ENCODE results near the gene FAM200B. TPM values are rescaled to one million over a fixed set of nuclear protein-coding genes. Genes with fewer than 3 reads are reported as not detected.

Gene FAM200B
- polyA plus RNA-seq, 2 of the 4 experiments (the other 2 are of a cell fraction): 40.8 to 41.6 TPM

DNA sequence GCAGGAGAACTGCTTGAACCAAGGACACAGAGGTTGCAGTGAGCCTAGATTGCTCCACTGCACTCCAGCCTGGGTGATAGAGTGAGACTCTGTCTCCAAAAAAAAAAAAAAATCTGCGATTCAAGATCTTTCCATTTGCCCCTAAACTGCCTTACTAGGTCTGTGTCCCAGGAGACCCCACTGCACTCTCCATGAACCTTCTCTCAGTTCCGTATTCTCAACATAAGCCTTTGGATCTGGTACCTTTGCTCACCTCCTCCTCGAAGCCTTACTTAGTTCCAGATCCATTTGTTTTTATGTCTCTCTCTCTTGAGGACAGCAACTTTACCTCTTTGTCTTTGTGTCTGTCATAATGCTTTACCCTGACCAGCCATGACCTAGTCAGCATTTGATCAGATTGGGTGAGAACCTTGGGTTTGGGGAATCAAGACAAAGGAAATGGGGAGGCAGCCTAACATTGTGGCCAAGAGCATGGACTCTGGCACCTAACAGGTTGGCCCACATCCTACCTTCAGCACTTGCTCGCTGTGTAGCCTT, 55.0 kb downstream of the FAM200B start:
- ChIA-PET POLR2A (no interaction called here), CTCF (no interaction called here)
- Histone ChIP-seq H3K4me1 (no peaks in the 10 kb centered on the region), H3K4me3 (no peak overlapping the region), H3K9me3 (peaks cover 3% of the 10 kb centered on the region; the same call in 1 of the 3 replicates), H3K4me2 (no peak overlapping the region), H3K27ac (no peak overlapping the region)
- ATAC-seq (no peak), DNase-seq (ENCODE audit: low read depth in 1 of 2, low spot score in 1 of 2) (no peak), FAIRE-seq (no peak)
- WGBS (ENCODE audit: missing lambda C conversion rate): 81% methylated on average over 4 of the region's 4 CpGs
- TF ChIP-seq NFE2L2 (conservative IDR thresholded peaks at IDR 0.05; ENCODE audit: low read length) (no peak), CBX8 (IDR thresholded peaks at IDR 0.05) (no peak), RAD21 (conservative IDR thresholded peaks at IDR 0.05 in 1 of 2, IDR thresholded peaks at IDR 0.05 in 1 of 2) (no peak), FOSL2 (IDR thresholded peaks at IDR 0.05) (no peak), FOSL2 (CRISPR knock-in tag; IDR thresholded peaks at IDR 0.05) (no peak), PBX3 (IDR thresholded peaks at IDR 0.05) (no peak), ZSCAN20 (CRISPR knock-in tag; IDR thresholded peaks at IDR 0.05) (no peak), TFCP2L1 (CRISPR knock-in tag; IDR thresholded peaks at IDR 0.05) (no peak)
- TF ChIP-seq, protein P1, sequence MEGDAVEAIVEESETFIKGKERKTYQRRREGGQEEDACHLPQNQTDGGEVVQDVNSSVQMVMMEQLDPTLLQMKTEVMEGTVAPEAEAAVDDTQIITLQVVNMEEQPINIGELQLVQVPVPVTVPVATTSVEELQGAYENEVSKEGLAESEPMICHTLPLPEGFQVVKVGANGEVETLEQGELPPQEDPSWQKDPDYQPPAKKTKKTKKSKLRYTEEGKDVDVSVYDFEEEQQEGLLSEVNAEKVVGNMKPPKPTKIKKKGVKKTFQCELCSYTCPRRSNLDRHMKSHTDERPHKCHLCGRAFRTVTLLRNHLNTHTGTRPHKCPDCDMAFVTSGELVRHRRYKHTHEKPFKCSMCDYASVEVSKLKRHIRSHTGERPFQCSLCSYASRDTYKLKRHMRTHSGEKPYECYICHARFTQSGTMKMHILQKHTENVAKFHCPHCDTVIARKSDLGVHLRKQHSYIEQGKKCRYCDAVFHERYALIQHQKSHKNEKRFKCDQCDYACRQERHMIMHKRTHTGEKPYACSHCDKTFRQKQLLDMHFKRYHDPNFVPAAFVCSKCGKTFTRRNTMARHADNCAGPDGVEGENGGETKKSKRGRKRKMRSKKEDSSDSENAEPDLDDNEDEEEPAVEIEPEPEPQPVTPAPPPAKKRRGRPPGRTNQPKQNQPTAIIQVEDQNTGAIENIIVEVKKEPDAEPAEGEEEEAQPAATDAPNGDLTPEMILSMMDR (IDR thresholded peaks at IDR 0.05): no peak

DNA sequence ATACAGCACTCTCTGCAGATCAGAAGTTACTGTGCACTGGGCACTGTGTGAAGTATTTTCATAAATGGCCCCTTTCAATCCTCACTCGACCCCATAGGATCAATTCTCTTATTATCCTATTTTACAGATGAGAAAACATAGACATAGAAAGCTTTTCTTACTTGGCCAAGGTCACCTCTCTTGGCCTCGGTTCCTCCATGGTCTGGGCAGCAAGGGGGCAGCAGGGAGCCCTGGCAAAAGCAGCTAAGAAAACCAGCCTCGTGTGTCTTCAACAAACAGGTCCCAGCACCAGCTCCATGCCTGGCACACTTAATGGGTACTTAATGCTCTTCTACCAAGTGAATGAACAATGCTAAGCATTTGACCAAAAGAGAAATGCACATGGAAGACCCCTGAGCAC, 55.6 kb downstream of the FAM200B start:
- 28% methylated on average over 2 of the region's 3 CpGs for WGBS (ENCODE audit: missing lambda C conversion rate)
- POLR2A ChIA-PET: no interaction called here
- TF ChIP-seq MAZ (IDR thresholded peaks at IDR 0.05; ENCODE audit: borderline replicate concordance, low read depth, low read length) (no peak), NFE2L2 (conservative IDR thresholded peaks at IDR 0.05; ENCODE audit: low read length) (no peak), MYC (IDR thresholded peaks at IDR 0.05; ENCODE audit: borderline replicate concordance, low read length) (no peak), JUNB (IDR thresholded peaks at IDR 0.05) (no peak), CBX8 (IDR thresholded peaks at IDR 0.05) (no peak), HOXB5 (CRISPR knock-in tag; IDR thresholded peaks at IDR 0.05) (no peak), CBX2 (IDR thresholded peaks at IDR 0.05; ENCODE audit: borderline replicate concordance, low read depth) (no peak), FOSB (CRISPR knock-in tag; IDR thresholded peaks at IDR 0.05) (no peak), ZSCAN20 (CRISPR knock-in tag; IDR thresholded peaks at IDR 0.05) (no peak), KDM5A (IDR thresholded peaks at IDR 0.05) (no peak), GATA3 (IDR thresholded peaks at IDR 0.05; ENCODE audit: borderline replicate concordance) (no peak)
- TF ChIP-seq, protein P1 (IDR thresholded peaks at IDR 0.05): no peak
- TF ChIP-seq, protein P2, sequence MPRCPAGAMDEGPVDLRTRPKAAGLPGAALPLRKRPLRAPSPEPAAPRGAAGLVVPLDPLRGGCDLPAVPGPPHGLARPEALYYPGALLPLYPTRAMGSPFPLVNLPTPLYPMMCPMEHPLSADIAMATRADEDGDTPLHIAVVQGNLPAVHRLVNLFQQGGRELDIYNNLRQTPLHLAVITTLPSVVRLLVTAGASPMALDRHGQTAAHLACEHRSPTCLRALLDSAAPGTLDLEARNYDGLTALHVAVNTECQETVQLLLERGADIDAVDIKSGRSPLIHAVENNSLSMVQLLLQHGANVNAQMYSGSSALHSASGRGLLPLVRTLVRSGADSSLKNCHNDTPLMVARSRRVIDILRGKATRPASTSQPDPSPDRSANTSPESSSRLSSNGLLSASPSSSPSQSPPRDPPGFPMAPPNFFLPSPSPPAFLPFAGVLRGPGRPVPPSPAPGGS (IDR thresholded peaks at IDR 0.05): no peak
- H3K4me3 ChIP-seq: no peak overlapping the region
- H3K27ac ChIP-seq: no peak overlapping the region
- CTCF ChIA-PET: interaction anchor here (1.3 kb wide), 1 partner anchor 38 kb away, joined by 3 read pairs; no protein-coding TSS in a partner anchor
- ATAC-seq (no peak), FAIRE-seq (no peak), DNase-seq (ENCODE audit: low read depth in 1 of 2, low spot score in 1 of 2) (no peak)
- H3K4me1 ChIP-seq: no peaks in the 10 kb centered on the region
- no peak overlapping the region for H3K4me2 ChIP-seq
- H3K9me3 ChIP-seq: peaks cover 8% of the 10 kb centered on the region; the same call in 2 of the 3 replicates
